Osteoblast (primary cell): ENCODE results near the gene NOL12. TPM values are rescaled to one million over a fixed set of nuclear protein-coding genes. Genes with fewer than 3 reads are reported as not detected.

Source experiments
- DNase-seq: peaks from one replicate; pipeline ENCODE4 v3.0.0; 2011; ENCODE audit warnings: low spot score, mixed read lengths; ENCODE audit not compliant: insufficient read length; ENCODE audit errors: missing footprints
- H2AFZ ChIP-seq: 2 replicates; pipeline ENCODE4 v1.6.0; 2011; ENCODE audit warnings: mild to moderate bottlenecking, low read length
- H3K27ac ChIP-seq: 2 replicates; pipeline ENCODE4 v1.5.1; 2011; ENCODE audit warnings: mild to moderate bottlenecking, low read depth, low read length, moderate library complexity
- H3K27me3 ChIP-seq: 2 replicates; pipeline ENCODE4 v1.6.0; 2012; ENCODE audit warnings: mild to moderate bottlenecking, control low read depth, inconsistent platforms, low read length, moderate library complexity; ENCODE audit not compliant: insufficient read depth
- H3K36me3 ChIP-seq: 2 replicates; pipeline ENCODE4 v1.5.1; 2011; ENCODE audit warnings: mild to moderate bottlenecking, low read length, control low read depth, moderate library complexity; ENCODE audit not compliant: insufficient read depth
- H3K4me1 ChIP-seq: 2 replicates; pipeline ENCODE4 v1.5.1; 2011; ENCODE audit warnings: mild to moderate bottlenecking, low read length, control low read depth, moderate library complexity; ENCODE audit not compliant: insufficient read depth
- H3K4me2 ChIP-seq: 2 replicates; pipeline ENCODE4 v1.6.0; 2011; ENCODE audit warnings: mild to moderate bottlenecking, low read length; ENCODE audit not compliant: insufficient read depth
- H3K4me3 ChIP-seq: fragments of 200-600 bp; sonication (generic); 3 replicates; pipeline ENCODE4 v1.5.1; 2012; ENCODE audit warnings: mild to moderate bottlenecking, low read length, inconsistent platforms; ENCODE audit not compliant: insufficient read depth
- H3K79me2 ChIP-seq: 2 replicates; pipeline ENCODE4 v1.6.0; 2012; ENCODE audit warnings: mild to moderate bottlenecking, low read length, control low read depth, inconsistent platforms; ENCODE audit not compliant: insufficient read depth
- H3K9me3 ChIP-seq: 2 replicates; pipeline ENCODE4 v1.5.1; 2011; ENCODE audit warnings: low read depth, low read length, control low read depth
- H4K20me1 ChIP-seq: 2 replicates; pipeline ENCODE4 v1.6.0; 2012; ENCODE audit warnings: mild to moderate bottlenecking, low read length, control low read depth; ENCODE audit not compliant: insufficient read depth
- small RNA-seq: library from RNA; depleted of rRNA; stranded (forward); fragments of <200 nt; gene quantifications from one replicate; pipeline ENCODE3, GENCODE V24; 2012
- total RNA-seq: library from RNA; depleted of rRNA; stranded (reverse); fragments of >200 nt; gene quantifications from 2 replicates; pipeline ENCODE4 v1.2.3, GENCODE V29; 2012
- TF ChIP-seq, protein P1 (sequence below): IDR thresholded peaks from 2 replicates; pipeline ENCODE4 v1.5.1; 2011; ENCODE audit warnings: mild to moderate bottlenecking, low read depth, low read length, moderate library complexity; ENCODE audit errors: extremely low read depth

NOL12 gene
- total RNA-seq, 1 donor = 9.0 TPM

DNA sequence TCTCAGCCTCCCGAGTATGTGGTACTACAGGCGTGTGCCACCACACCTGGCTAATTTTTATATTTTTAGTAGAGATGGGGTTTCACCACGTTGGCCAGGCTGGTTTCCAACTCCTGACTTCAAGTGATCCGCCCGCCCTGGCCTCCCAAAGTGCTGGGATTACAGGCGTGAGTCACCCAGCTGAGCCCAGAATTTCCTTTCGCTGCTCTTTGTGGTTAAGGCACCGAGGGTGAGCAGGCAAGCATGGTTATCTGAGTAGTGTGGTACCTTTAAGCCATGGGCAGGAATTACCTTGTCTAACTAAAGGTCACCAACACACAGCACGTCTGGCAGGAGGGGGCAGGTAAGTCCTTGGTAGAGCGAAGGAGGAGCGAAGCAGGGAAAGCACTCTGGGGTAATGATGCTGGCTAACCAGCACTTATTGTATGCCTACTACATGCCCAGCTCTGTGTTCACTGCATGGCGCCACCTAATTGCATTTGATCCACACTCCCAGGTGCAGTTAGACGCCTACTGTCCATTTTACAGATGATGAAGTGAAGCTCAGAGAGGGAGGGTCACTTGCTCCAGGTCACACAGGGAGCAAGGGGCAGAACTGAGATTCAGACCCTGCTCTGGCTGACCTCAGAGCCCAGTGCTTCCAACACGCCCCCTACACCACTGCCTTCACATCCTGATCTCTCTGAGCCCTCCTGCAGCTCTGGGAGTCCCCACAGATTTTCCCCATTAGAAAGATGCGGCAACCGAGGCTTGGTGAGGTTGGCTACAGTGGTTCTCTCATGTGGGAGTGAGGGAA lies 56.4 kb downstream of the NOL12 start:
- H3K36me3 ChIP-seq = no peaks in the 10 kb centered on the region
- H2AFZ ChIP-seq = no peak overlapping the region
- TF ChIP-seq, protein P1, sequence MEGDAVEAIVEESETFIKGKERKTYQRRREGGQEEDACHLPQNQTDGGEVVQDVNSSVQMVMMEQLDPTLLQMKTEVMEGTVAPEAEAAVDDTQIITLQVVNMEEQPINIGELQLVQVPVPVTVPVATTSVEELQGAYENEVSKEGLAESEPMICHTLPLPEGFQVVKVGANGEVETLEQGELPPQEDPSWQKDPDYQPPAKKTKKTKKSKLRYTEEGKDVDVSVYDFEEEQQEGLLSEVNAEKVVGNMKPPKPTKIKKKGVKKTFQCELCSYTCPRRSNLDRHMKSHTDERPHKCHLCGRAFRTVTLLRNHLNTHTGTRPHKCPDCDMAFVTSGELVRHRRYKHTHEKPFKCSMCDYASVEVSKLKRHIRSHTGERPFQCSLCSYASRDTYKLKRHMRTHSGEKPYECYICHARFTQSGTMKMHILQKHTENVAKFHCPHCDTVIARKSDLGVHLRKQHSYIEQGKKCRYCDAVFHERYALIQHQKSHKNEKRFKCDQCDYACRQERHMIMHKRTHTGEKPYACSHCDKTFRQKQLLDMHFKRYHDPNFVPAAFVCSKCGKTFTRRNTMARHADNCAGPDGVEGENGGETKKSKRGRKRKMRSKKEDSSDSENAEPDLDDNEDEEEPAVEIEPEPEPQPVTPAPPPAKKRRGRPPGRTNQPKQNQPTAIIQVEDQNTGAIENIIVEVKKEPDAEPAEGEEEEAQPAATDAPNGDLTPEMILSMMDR = no peak
- peaks cover 21% of the 10 kb centered on the region for H3K79me2 ChIP-seq
- H3K27ac ChIP-seq = peak overlapping the region; percentile 65
- peaks cover 52% of the 10 kb centered on the region for H3K4me1 ChIP-seq
- no peaks in the 10 kb centered on the region for H3K9me3 ChIP-seq
- H3K4me3 ChIP-seq = no peak overlapping the region
- H4K20me1 ChIP-seq = peaks cover 2% of the 10 kb centered on the region
- peak; percentile 95 for DNase-seq
- peak overlapping the region; percentile 53 for H3K4me2 ChIP-seq
- H3K27me3 ChIP-seq = no peaks in the 10 kb centered on the region

Small RNA genes lying within 50 kb of the gene (small RNA-seq; reads per million reads assigned to genes)
- gene RN7SL385P = not detected

Other genes with a start within 250 kb of the NOL12 start
- 0.29 and 0.72 TPM in 2 replicates for gene MFNG, start 200.0 kb upstream of the NOL12 start, total RNA-seq
- 11.9 and 12.7 TPM in 2 replicates for gene CARD10, start 166.9 kb upstream of the NOL12 start, total RNA-seq
- gene CDC42EP1, start 125.9 kb upstream of the NOL12 start, total RNA-seq = 28.6 and 35.5 TPM in 2 replicates
- gene LGALS2, start 106.3 kb upstream of the NOL12 start, total RNA-seq = not detected in 2 replicates
- gene GGA1, start 77.5 kb upstream of the NOL12 start, total RNA-seq = 36.2 and 38.6 TPM in 2 replicates
- 4.1 and 4.7 TPM in 2 replicates for gene SH3BP1, start 46.7 kb upstream of the NOL12 start, total RNA-seq
- 5.0 and 5.8 TPM in 2 replicates for gene PDXP, start 27.6 kb upstream of the NOL12 start, total RNA-seq
- 3,004 and 3,217 TPM in 2 replicates for gene LGALS1, start 10.7 kb upstream of the NOL12 start, total RNA-seq
- 144 and 162 TPM in 2 replicates for gene TRIOBP, start 10.7 kb downstream of the NOL12 start, total RNA-seq
- gene GCAT, start 121.6 kb downstream of the NOL12 start, total RNA-seq = 25.9 and 26.8 TPM in 2 replicates
- not detected in 2 replicates for gene GALR3, start 137.0 kb downstream of the NOL12 start, total RNA-seq
- gene ANKRD54, start 158.0 kb downstream of the NOL12 start, total RNA-seq = 20.6 and 23.9 TPM in 2 replicates
- gene EIF3L, start 163.1 kb downstream of the NOL12 start, total RNA-seq = 280 and 330 TPM in 2 replicates
- gene MICALL1, start 220.0 kb downstream of the NOL12 start, total RNA-seq = 29.5 and 36.9 TPM in 2 replicates